Esophagus muscularis mucosa (tissue), 4 donors: ENCODE measurements around the gene LILRA5. TPM values are rescaled to one million over a fixed set of nuclear protein-coding genes. Genes with fewer than 3 reads are reported as not detected.
A peak's percentile ranks its signal among the peaks of the same experiment; 100 is the strongest.
"Not testable (repeated sequence)": the region's sequence is repeated elsewhere in the genome, so short reads cannot be mapped to it uniquely, and the experiment has no call there.

ENCODE experiments used
- DNase-seq: peaks from one replicate; pipeline ENCODE4 v3.0.0-alpha.2; 2017; ENCODE audit errors: extremely low spot score
- H3K27ac ChIP-seq, 4 donors: fragments of 200-600 bp; sonication (generic); replicated peaks in 1 of 4; 1 replicate in 3 of 4; 2 replicates in 1 of 4; pipeline ENCODE4 v1.5.1; 2016 to 2019; ENCODE audit warnings: mild to moderate bottlenecking in 1 of 4
- H3K27me3 ChIP-seq, 4 donors: fragments of 200-600 bp; sonication (generic); one replicate each; pipeline versions ENCODE4 v1.5.1 to v1.6.0; 2016 to 2019
- H3K36me3 ChIP-seq, 4 donors: fragments of 200-600 bp; sonication (generic); one replicate each; pipeline ENCODE4 v1.5.1; 2016 to 2019
- H3K4me1 ChIP-seq, 4 donors: fragments of 200-600 bp; sonication (generic); one replicate each; pipeline ENCODE4 v1.5.1; 2016 to 2019
- H3K4me3 ChIP-seq, 4 donors: fragments of 200-600 bp; sonication (generic); 1 replicate in 2 of 4; 2 replicates in 2 of 4; pipeline ENCODE4 v1.5.1; 2016 to 2019; ENCODE audit warnings: mild to moderate bottlenecking in 4 of 4, moderate library complexity in 1 of 4
- H3K9me3 ChIP-seq, 4 donors: fragments of 200-600 bp; sonication (generic); 1 replicate in 3 of 4; 2 replicates in 1 of 4; pipeline ENCODE4 v1.5.1; 2016 to 2019
- CTCF ChIP-seq, 3 experiments: fragments of 200-600 bp in 2 of 3; fragments of 450-650 bp in 1 of 3; sonication (generic) in 2 of 3; IDR thresholded peaks; one replicate each; pipeline ENCODE4 v1.5.1; 2017 to 2019; ENCODE audit warnings: antibody characterized with exemption in 3 of 3, mild to moderate bottlenecking in 2 of 3, moderate library complexity in 1 of 3
- EP300 ChIP-seq: sonication (generic); formaldehyde crosslinking; IDR thresholded peaks from one replicate; pipeline ENCODE4 v1.6.1; 2017; ENCODE audit warnings: antibody characterized with exemption
- POLR2A ChIP-seq: fragments of 450-650 bp; IDR thresholded peaks from one replicate; pipeline ENCODE4 v1.6.1; 2017; ENCODE audit warnings: antibody characterized with exemption, moderate library complexity, mild to moderate bottlenecking, low read depth
- POLR2AphosphoS5 ChIP-seq, 2 donors: sonication (generic); formaldehyde crosslinking; IDR thresholded peaks; one replicate each; pipeline ENCODE4 v1.6.1; 2017; ENCODE audit warnings: antibody characterized with exemption in 2 of 2
- WGBS: methylation state at CpG from one replicate; pipeline ENCODE4 v1.1.5; 2018; 5-methylcytosine and 5-hydroxymethylcytosine counted together
- intact Hi-C: fragments of 100-400 bp; cut with DNase I; formaldehyde crosslinking; loops from one replicate; pipeline ENCODE4 v1.15.1; 2023
- total RNA-seq, 4 donors: library from RNA; depleted of rRNA; stranded (reverse); fragments of >200 nt; gene quantifications; one replicate each; pipeline versions ENCODE4 v1.1.0 to v1.2.1, GENCODE V29; 2016

Gene LILRA5
- 10 to 100 TPM in 1 of 4 donors, 1 to 10 TPM in 3; 1.5 to 12.1 (median 2.7) TPM for total RNA-seq

GRCh38 chr19:54312436-54313377, at the start of gene LILRA5:
TSS of gene LILRA5 (minus strand) at chr19:54313166. CDS start at chr19:54313019, 147 bp downstream.
- no peak for DNase-seq
- Histone ChIP-seq H3K4me3 (no peak within 1 kb of the TSS), H3K4me1 (no peaks in the 10 kb centered on the region), H3K36me3 (no peaks in the 10 kb centered on the region), H3K9me3 (no peaks in the 10 kb centered on the region), H3K27me3 (peaks cover 0 to 62% (median 5%) of the 10 kb centered on the region in 4 donors), H3K27ac (no peak within 1 kb of the TSS)
- TF ChIP-seq CTCF (IDR thresholded peaks at IDR 0.05) (no peak), EP300 (no peak), POLR2AphosphoS5 (IDR thresholded peaks at IDR 0.05) (no peak), POLR2A (no peak)
- intact Hi-C loops, result no loop called here
- WGBS, result 42% methylated on average over 6 of the region's 13 CpGs

- H3K4me3 ChIP-seq, H3K4me1 ChIP-seq, intact Hi-C loops, DNase-seq, H3K36me3 ChIP-seq, H3K27ac ChIP-seq, H3K9me3 ChIP-seq: not testable (repeated sequence)
- peaks cover 0 to 29% (median 0%) of the 10 kb centered on the region in 4 donors for H3K27me3 ChIP-seq
- WGBS, result 51% methylated on average over 7 of the region's 10 CpGs
Observed at GRCh38 chr19:54361680-54362422, 48.9 kb upstream of the LILRA5 start.

- peaks cover 0 to 28% (median 0%) of the 10 kb centered on the region in 4 donors for H3K27me3 ChIP-seq
- H3K27ac ChIP-seq, H3K4me3 ChIP-seq, H3K36me3 ChIP-seq, DNase-seq, intact Hi-C loops, H3K4me1 ChIP-seq, H3K9me3 ChIP-seq: not testable (repeated sequence)
- peak in 1 of 3 experiments; percentile 16 for TF ChIP-seq CTCF (IDR thresholded peaks at IDR 0.05)
- no CpG with 5 or more reads among the region's 21 CpGs for WGBS
Observed at GRCh38 chr19:54359149-54359820, 46.3 kb upstream of the LILRA5 start.

- intact Hi-C loops, result no loop called here
- DNase-seq, result no peak
- no peaks in the 10 kb centered on the region for H3K9me3 ChIP-seq
Observed at GRCh38 chr19:54357381-54357780, 44.4 kb upstream of the LILRA5 start.

More at GRCh38 chr19:54357381-54357780, 44.4 kb upstream of the LILRA5 start:
- no peaks in the 10 kb centered on the region for H3K36me3 ChIP-seq
- H3K4me3 ChIP-seq, result no peak overlapping the region
- H3K27me3 ChIP-seq, result peaks cover 0 to 23% (median 0%) of the 10 kb centered on the region in 4 donors
- no peak overlapping the region for H3K27ac ChIP-seq
- WGBS, result 77% methylated on average over 16 of the region's 16 CpGs
- TF ChIP-seq POLR2A (no peak), POLR2AphosphoS5 (IDR thresholded peaks at IDR 0.05) (no peak), EP300 (no peak), CTCF (IDR thresholded peaks at IDR 0.05) (no peak)
- no peaks in the 10 kb centered on the region for H3K4me1 ChIP-seq
